ENCODE data around the gene FEM1B. TPM values are rescaled to one million over a fixed set of nuclear protein-coding genes. Genes with fewer than 3 reads are reported as not detected.

The FEM1B gene
- polyA plus RNA-seq, 12 donors, result 35.0 to 51.6 (median 41.1) TPM; not detected in 1

DNA sequence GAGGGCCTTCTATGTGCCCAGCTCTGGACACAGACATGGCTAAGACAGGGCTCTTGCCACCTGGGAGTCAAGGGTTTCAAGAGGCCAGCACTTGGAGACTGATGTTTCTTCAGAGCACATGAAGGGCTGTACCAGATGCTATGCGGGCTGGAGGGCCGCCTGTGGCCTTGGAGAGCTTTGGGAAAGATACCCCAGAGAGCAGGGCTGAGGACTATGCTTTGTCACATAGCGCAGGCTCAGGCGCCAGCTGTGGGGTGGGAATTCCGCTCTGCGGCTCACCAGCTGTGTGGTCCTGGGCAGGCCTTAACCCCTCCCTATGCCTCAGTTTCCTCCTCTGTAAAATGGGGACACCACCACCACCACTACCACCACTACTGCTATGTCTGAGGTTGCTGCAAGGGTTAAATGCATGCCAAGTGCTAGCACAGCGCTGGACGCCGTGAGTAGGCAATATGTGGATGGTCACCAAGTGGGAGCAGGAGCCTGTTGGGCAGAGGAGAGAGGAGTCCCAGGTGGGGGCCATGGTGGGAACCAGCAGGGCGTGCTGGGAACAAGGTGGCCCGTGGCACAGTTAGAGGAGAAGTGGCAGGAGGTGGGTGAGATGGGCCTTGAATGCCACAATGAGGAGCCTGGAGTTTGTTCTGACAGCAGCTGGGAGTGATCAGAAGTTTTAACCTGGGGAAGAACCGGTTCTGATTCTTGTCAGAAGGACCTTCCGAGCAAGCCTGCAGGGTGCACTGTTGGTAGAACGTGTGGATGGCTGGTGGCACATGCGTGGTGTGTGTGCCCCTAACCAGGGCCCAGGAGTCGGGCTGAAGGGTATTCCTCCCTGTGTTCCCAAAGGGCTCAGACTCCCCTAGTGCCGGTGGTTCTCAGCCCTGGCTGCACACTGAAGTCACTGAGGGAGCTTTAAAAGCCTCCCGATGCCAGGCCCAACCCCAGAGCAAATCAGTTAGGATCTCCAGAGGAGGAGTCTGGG, 41.7 kb downstream of the FEM1B start:
- DNase-seq, result no peak

DNA sequence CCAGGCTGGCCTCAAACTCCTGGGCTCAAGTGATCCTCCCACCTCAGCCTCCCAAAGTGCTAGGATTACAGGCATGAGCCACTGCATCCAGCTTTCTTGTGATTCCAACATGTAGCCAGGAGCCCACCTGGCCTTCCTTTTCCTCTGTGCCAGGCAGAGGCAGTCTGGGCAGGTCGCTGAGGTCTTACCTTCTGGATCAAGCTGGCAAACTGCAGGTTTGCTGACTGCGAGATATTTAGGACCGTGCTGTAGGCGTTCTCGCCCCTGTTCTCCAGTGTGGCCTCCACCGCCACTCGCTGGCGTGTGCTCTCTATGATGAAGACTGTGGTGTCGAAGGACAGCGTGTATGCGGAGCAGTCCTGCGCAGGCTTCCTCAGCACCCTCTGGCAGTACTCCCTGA, 42.5 kb downstream of the FEM1B start:
- no peak for DNase-seq

DNA sequence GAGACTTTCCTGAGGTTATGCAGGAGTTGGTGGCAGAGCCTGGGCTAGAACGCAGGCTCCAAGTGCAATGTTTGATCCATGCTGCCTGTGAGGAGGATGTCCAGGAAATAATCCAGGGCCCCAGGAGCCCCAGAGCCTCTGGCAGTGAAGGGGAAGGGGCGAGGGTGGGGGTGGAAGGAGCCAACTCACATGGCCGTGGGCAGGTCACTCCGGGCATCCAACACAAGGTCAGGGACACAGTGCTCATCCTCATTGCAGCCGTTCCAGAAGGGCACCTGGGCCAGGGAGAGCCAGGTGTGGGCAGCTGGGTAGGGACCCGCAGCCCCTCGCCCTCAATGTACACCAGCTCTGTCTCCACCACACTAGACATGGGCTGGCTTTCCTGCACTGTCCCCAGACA, 43.7 kb downstream of the FEM1B start:
- DNase-seq, result no peak

- DNase-seq, result no peak
Observed at GRCh38 chr15:68322796-68323195, 45.3 kb downstream of the FEM1B start.

- DNase-seq, result no peak
Observed at GRCh38 chr15:68325726-68326125, 48.2 kb downstream of the FEM1B start.

DNA sequence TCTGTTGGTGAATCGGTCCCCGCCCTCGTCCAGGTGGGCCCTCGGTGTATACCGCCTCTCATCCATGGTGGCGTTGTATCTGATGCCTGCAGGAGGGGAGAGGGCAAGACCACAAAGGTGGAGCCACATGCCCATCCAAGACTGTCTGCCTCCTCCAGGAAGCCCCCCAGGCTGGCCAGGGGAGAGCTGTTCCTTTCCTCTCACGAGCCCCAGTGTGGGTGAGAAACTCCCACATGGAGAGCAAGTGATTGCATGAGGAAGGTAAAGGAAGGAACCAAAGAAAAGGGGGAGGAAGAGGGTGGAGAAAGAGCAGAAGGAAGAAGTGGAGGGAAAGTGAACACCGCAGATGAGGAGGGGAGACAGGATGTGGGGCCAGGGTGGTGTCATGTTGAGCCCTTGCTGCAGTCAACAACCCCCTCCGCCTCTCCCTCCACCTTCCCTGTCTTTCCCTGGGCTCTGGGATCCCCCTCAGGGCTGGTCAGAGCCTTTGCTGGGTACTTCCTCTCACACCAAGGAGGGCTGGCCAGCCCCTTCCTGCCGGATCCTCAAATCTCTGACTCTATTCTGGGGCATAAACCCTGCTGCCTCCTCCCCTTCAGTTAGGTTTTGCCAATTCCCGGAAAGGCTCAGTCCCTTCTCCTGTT, 49.3 kb downstream of the FEM1B start:
- DNase-seq, result no peak

- no peak for DNase-seq
Observed at GRCh38 chr15:68328443-68328842, 50.9 kb downstream of the FEM1B start.

GRCh38 chr15:68328964-68329363, 51.4 kb downstream of the FEM1B start:
- no peak for DNase-seq

- DNase-seq, result no peak
Observed at GRCh38 chr15:68330416-68330815, 52.9 kb downstream of the FEM1B start.

GRCh38 chr15:68330901-68331300, 53.4 kb downstream of the FEM1B start:
- DNase-seq, result no peak

- no peak for DNase-seq
Observed at GRCh38 chr15:68332266-68332665, 54.7 kb downstream of the FEM1B start.

DNA sequence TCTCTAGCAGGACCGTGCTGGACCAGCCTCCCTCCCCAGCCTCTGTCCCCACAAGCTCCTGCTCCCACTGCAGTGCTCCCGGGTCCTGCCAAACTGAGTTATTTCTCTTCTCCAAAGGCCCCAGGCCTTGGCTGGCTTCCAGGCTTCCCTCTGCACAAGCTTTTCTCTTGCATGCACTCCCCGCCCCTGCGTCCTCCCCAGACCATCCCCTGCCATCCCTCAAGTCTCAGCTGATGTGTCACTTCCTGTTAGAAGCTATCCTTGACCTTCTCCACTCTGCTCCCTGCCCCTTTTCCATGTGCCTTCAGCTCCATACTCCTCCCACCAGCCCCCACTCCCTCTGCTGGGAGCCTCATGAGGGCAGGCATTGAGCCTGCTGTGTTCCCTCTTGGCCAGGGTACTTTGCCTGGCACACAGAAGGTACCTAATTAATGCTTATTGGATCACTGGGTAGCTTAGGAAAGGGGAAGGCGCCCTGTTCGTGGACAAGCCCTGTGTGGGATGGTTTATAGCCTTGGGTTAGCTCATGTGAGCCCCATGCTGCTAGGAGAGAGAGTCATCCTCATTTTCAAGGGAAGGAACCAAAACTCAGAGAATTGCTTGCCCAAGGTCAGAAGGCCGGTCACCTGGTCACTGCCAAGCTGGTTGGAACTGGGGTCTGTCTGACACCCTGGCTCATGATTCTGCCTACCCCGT, 56.4 kb downstream of the FEM1B start:
- DNase-seq, result no peak

DNA sequence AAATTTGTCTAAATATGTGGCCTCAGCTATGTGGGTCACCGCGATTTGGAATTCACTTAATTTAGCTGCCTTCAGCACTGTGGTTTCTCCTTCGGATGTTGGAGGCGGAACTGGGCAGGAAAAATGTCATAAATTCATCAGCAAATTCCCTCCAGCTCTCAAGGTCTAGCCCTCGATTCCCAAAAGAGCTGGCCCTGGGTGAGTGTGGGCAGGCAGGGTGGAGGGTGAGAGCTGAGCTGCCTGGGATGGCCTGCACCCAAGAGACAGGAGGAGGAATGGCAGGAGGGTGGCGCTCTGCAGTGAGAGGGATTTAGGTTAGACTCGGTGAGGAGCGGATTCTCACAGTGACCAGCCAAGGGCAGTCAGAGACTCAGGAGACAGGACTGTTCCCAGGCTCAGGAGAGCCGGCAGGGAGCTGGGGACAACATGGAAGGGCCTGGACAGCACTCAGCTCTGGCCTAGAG, 57.1 kb downstream of the FEM1B start:
- no peak for DNase-seq

DNA sequence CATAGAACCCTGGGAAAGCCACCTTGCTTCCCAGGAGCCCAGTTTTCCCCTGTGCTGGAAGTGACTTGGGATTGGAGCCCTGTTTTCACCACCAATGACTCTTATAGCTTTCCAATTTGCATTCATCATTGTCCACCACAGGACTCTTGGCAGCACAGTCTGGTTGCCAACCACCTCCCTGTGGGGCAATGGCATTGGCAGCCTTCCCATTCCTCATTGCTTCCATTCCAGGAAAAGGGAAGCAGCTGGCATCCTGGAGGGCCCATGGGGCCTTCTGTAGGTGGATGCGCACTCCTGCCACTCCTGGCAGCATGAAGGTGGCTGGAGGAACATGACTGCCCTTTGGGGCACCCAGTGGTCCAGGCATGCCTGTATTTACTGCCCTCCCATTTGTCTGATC, 57.7 kb downstream of the FEM1B start:
- no peak for DNase-seq

DNA sequence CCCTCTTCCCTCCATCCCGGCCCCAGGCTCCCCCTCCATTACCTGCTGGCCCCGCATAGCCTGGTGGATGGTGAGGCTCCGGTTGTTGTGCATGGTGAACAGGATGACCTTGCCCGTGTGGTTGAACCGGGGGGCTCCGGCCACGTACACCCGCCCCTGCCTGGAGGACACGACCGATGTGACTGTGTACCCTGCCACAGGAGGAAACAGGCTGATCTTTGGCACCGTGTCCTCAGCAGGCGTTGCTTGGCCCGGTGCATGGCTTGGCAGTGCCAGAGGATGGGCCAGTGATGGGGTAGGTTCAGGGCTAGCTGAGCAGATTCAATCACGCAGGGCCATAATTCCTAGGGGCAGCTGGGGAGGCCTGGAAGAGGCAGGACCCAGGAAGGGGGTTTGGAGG, 58.1 kb downstream of the FEM1B start:
- DNase-seq, result no peak

GRCh38 chr15:68336516-68336915, 59.0 kb downstream of the FEM1B start:
- no peak for DNase-seq

GRCh38 chr15:68337826-68338225, 60.3 kb downstream of the FEM1B start:
- DNase-seq, result no peak

DNA sequence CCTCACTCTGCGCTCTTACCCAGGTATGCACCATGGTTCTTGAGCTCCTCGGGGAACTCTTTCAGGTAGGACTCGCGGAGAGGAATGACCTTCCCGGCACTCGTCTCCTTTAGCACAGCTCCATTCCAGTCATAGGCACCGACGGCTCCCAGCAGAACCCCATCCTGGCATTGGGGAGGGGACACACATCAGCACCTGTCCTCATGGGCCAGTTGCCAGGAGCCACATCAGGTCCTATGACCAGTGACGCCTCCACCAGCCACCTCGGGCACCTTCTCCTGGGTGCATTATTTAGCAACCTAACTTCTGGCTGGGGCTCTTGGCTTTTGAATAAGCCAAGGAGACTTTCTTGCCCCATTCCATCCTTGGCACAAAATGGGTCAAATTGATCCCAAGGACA, 61.9 kb downstream of the FEM1B start:
- DNase-seq, result no peak

- DNase-seq, result no peak
Observed at GRCh38 chr15:68340726-68341671, 63.5 kb downstream of the FEM1B start.

GRCh38 chr15:68341760-68342725, 64.5 kb downstream of the FEM1B start:
- no peak for DNase-seq

Data from muscle of arm (tissue), 12 donors.